Right atrium auricular region (tissue), 2 donors: ENCODE results near the gene TNS4. TPM values are rescaled to one million over a fixed set of nuclear protein-coding genes. Genes with fewer than 3 reads are reported as not detected.

Source experiments
- DNase-seq: peaks from one replicate; pipeline ENCODE4 v3.0.0-alpha.2; 2019; ENCODE audit warnings: low spot score
- H3K27ac ChIP-seq, 2 donors: fragments of 200-600 bp; sonication (generic); 1 replicate in 1 of 2; 2 replicates in 1 of 2; pipeline ENCODE4 v1.5.1; 2016 to 2019
- H3K27me3 ChIP-seq, 2 donors: fragments of 200-600 bp; sonication (generic); one replicate each; pipeline versions ENCODE4 v1.5.1 to v1.6.0; 2017 to 2019
- H3K36me3 ChIP-seq: fragments of 200-600 bp; sonication (generic); one replicate; pipeline ENCODE4 v1.5.1; 2016
- H3K4me1 ChIP-seq, 2 donors: fragments of 200-600 bp; sonication (generic); one replicate each; pipeline versions ENCODE4 v1.5.1 to v1.6.0; 2017 to 2019
- H3K4me3 ChIP-seq, 2 donors: fragments of 200-600 bp; sonication (generic); 1 replicate in 1 of 2; 2 replicates in 1 of 2; pipeline ENCODE4 v1.5.1; 2017 to 2019; ENCODE audit warnings: mild to moderate bottlenecking in 1 of 2, moderate library complexity in 1 of 2
- H3K9me3 ChIP-seq, 2 donors: fragments of 200-600 bp; sonication (generic); one replicate each; pipeline ENCODE4 v1.5.1; 2019
- CTCF ChIP-seq, 2 donors: fragments of 200-600 bp; sonication (generic); IDR thresholded peaks; one replicate each; pipeline ENCODE4 v1.5.1; 2019; ENCODE audit warnings: antibody characterized with exemption in 2 of 2
- total RNA-seq, 2 donors: library from RNA; depleted of rRNA; stranded (reverse); fragments of >200 nt; gene quantifications; one replicate each; pipeline ENCODE4 v1.1.0, GENCODE V29; 2016

TNS4 gene
- total RNA-seq, 2 donors from 2014 or later: not detected

- Histone ChIP-seq H3K27me3 (no peaks in the 10 kb centered on the region), H3K4me3 (no peak overlapping the region), H3K4me1 (peaks cover 0 to 12% of the 10 kb centered on the region in 2 donors), H3K27ac (no peak overlapping the region), H3K9me3 (no peaks in the 10 kb centered on the region), H3K36me3 (no peaks in the 10 kb centered on the region)
- no peak for DNase-seq
- TF ChIP-seq CTCF (IDR thresholded peaks at IDR 0.05): no peak
These were observed 27.7 kb downstream of the TNS4 start for GRCh38 chr17:40473573-40474365.

GRCh38 chr17:40472733-40473452, 28.5 kb downstream of the TNS4 start:
- peaks cover 0 to 12% of the 10 kb centered on the region in 2 donors for H3K4me1 ChIP-seq

DNA sequence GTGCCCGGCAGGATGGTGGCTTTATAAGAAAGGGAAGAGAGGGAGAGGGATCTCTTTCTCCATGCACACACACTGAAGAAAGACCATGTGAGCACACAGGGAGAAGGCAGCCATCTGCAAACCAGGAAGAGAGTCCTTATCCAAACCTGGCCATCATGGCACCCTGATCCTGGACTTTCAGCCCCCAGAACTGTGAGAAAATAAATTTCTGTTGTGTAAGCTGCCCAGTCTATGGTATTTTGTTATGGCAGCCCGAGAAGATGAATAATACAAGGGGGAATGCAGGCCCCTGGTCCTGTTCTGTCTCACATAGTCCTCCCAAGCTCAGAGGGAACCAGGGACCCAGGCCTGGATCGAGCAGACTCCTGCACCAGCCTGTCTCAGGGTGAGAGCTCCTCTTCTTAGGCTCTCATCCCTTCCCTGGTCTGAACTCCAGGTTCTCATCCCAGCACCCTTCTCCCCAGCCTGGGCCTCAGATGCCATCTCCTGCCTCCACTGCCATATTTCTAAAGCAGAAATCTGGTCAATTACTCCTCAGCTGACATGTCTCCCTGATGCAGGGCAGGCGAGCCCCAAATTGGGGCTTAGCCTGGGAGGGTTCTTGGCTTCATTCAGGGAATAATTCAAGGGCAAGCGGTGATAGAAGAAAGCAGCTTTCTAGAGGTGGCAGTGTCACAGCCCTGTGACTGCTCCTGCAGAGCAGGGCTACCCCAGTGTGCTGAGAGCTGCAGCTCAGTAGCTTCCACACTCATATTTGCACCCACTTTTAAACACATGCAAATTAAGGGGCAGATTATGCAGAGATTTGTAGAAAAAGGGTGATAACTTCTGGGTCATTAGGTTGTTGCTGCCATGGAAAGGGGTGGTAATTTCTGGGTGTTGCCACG, 29.3 kb downstream of the TNS4 start:
- H3K27me3 ChIP-seq: no peaks in the 10 kb centered on the region
- no peaks in the 10 kb centered on the region for H3K9me3 ChIP-seq
- H3K4me3 ChIP-seq: no peak overlapping the region
- H3K27ac ChIP-seq: no peak overlapping the region
- H3K4me1 ChIP-seq: peaks cover 0 to 12% of the 10 kb centered on the region in 2 donors
- TF ChIP-seq CTCF (IDR thresholded peaks at IDR 0.05): no peak
- no peak for DNase-seq
- no peaks in the 10 kb centered on the region for H3K36me3 ChIP-seq

More at GRCh38 chr17:40472733-40473452, 28.5 kb downstream of the TNS4 start:
- Histone ChIP-seq H3K27me3 (no peaks in the 10 kb centered on the region), H3K4me3 (no peak overlapping the region), H3K9me3 (no peaks in the 10 kb centered on the region), H3K36me3 (no peaks in the 10 kb centered on the region), H3K27ac (no peak overlapping the region)
- no peak for DNase-seq
- no peak for TF ChIP-seq CTCF (IDR thresholded peaks at IDR 0.05)

GRCh38 chr17:40470932-40471828, 30.2 kb downstream of the TNS4 start:
- no peak overlapping the region for H3K4me3 ChIP-seq
- no peaks in the 10 kb centered on the region for H3K27me3 ChIP-seq
- H3K27ac ChIP-seq: no peak overlapping the region
- peaks cover 0 to 8% of the 10 kb centered on the region in 2 donors for H3K4me1 ChIP-seq
- TF ChIP-seq CTCF (IDR thresholded peaks at IDR 0.05): no peak
- H3K36me3 ChIP-seq: no peaks in the 10 kb centered on the region
- H3K9me3 ChIP-seq: no peaks in the 10 kb centered on the region
- DNase-seq: no peak
